ENCODE measurements around the gene MIF.

DNA sequence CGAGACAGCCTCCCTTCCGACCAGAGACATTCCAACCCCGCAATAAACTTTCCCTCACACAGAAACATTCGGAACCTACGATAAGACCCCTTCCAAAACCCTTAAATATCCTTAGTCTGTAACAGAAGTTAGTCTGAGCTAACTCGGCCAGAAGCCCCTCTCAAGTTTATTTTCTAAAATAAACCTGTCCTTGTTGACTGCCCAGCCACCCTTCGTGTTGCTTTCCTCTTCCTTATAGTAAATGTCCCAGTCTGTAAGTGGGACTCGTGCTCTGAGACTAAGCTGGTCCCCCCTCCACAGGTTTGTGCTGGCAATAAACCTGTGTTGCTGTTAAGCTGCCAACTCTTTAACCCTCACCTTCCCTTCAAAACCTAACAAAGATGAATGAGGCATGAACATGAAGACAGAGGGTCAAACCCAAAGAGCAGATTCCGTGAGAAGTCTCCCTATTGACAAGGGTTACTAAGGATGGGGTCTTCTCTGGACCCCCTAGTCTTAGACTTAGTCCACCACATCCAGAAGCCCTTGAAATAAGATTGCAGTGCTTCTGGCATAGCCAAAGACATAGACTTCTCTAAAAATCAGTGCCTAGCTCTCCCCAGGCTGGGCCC lies 18.2 kb downstream of the MIF start:
- TF ChIP-seq, protein P1, sequence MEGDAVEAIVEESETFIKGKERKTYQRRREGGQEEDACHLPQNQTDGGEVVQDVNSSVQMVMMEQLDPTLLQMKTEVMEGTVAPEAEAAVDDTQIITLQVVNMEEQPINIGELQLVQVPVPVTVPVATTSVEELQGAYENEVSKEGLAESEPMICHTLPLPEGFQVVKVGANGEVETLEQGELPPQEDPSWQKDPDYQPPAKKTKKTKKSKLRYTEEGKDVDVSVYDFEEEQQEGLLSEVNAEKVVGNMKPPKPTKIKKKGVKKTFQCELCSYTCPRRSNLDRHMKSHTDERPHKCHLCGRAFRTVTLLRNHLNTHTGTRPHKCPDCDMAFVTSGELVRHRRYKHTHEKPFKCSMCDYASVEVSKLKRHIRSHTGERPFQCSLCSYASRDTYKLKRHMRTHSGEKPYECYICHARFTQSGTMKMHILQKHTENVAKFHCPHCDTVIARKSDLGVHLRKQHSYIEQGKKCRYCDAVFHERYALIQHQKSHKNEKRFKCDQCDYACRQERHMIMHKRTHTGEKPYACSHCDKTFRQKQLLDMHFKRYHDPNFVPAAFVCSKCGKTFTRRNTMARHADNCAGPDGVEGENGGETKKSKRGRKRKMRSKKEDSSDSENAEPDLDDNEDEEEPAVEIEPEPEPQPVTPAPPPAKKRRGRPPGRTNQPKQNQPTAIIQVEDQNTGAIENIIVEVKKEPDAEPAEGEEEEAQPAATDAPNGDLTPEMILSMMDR (IDR thresholded peaks at IDR 0.05; ENCODE audit: low read depth, low read length) = no peak
- TF ChIP-seq MYC (IDR thresholded peaks at IDR 0.05; ENCODE audit: low read depth, low read length) (no peak), POLR2A (IDR thresholded peaks at IDR 0.05; ENCODE audit: extremely low read depth, insufficient read length) (no peak)
